HepG2 (cell line): ENCODE results near the gene AQP11. TPM values are rescaled to one million over a fixed set of nuclear protein-coding genes. Genes with fewer than 3 reads are reported as not detected.
A peak's percentile ranks its signal among the peaks of the same experiment; 100 is the strongest.

Experiments
- ARNT2 ChIP-seq: sonication (generic); formaldehyde crosslinking; IDR thresholded peaks from 2 replicates; pipeline ENCODE4 v1.8.0; 2022; ENCODE audit warnings: mild to moderate bottlenecking, low read depth, missing genetic modification reagents, moderate library complexity
- FOXC1 ChIP-seq: sonication (generic); formaldehyde crosslinking; IDR thresholded peaks from 2 replicates; pipeline ENCODE4 v1.8.0; 2022; ENCODE audit warnings: mild to moderate bottlenecking, missing genetic modification reagents, borderline replicate concordance
- IRX3 ChIP-seq: sonication (generic); formaldehyde crosslinking; IDR thresholded peaks from 2 replicates; pipeline ENCODE4 v1.8.1; 2023; ENCODE audit warnings: mild to moderate bottlenecking, low read depth, missing genetic modification reagents, borderline replicate concordance
- SAFB2 ChIP-seq: sonication (generic); formaldehyde crosslinking; IDR thresholded peaks from 2 replicates; pipeline ENCODE4 v1.5.1; 2020; ENCODE audit warnings: missing genetic modification reagents, low read depth, mild to moderate bottlenecking, borderline replicate concordance
- SRY ChIP-seq: sonication (generic); formaldehyde crosslinking; IDR thresholded peaks from 2 replicates; pipeline ENCODE4 v1.8.0; 2022; ENCODE audit warnings: mild to moderate bottlenecking, missing genetic modification reagents
- TRIM24 ChIP-seq: sonication (generic); formaldehyde crosslinking; IDR thresholded peaks from 2 replicates; pipeline ENCODE4 v1.8.0; 2022; ENCODE audit warnings: mild to moderate bottlenecking, missing genetic modification reagents
- YY1 ChIP-seq: IDR thresholded peaks from 2 replicates; pipeline ENCODE4 v1.6.1; 2011; ENCODE audit warnings: low read length, low read depth, moderate library complexity, mild to moderate bottlenecking; ENCODE audit not compliant: insufficient read depth, insufficient replicate concordance
- ZMAT3 ChIP-seq: sonication (generic); formaldehyde crosslinking; conservative IDR thresholded peaks from 2 replicates; pipeline ENCODE4 v1.7.0; 2021; ENCODE audit warnings: missing genetic modification reagents
- ZNF263 ChIP-seq: sonication (generic); formaldehyde crosslinking; IDR thresholded peaks from 2 replicates; pipeline ENCODE4 v1.4.0; 2020; ENCODE audit warnings: missing genetic modification reagents
- ZNF335 ChIP-seq: sonication (generic); formaldehyde crosslinking; IDR thresholded peaks from 2 replicates; pipeline ENCODE4 v1.4.0; 2020; ENCODE audit warnings: missing genetic modification reagents
- ZNF33B ChIP-seq: sonication (generic); formaldehyde crosslinking; IDR thresholded peaks from 2 replicates; pipeline ENCODE4 v1.5.1; 2020; ENCODE audit warnings: mild to moderate bottlenecking, missing genetic modification reagents
- polyA plus RNA-seq, 8 experiments: library from polyadenylated mRNA; depleted of rRNA in 3 of 8; stranded (reverse) in 7 of 8; unstranded in 1 of 8; fragments of >200 nt; fragmentation: Illumina TruSeq in 4 of 8; extraction: Trizol in 4 of 8; gene quantifications; 2 replicates each; pipeline versions ENCODE4 v1.2.1 to v1.2.3, GENCODE V29; 2011 to 2016; ENCODE audit warnings: low read depth in 4 of 8, missing spikeins in 1 of 8, mixed read lengths in 1 of 8; ENCODE audit not compliant: insufficient read depth in 1 of 8
- total RNA-seq, 5 experiments: library from RNA; depleted of rRNA; stranded (reverse); fragments of >200 nt; fragmentation: Illumina TruSeq; extraction: Trizol; gene quantifications; 2 replicates each; pipeline ENCODE4 v1.2.3, GENCODE V29; 2016; ENCODE audit warnings: low read depth in 1 of 5
- TF ChIP-seq, protein P1 (sequence below): sonication (generic); formaldehyde crosslinking; IDR thresholded peaks from 2 replicates; pipeline ENCODE4 v1.8.0; 2022; ENCODE audit warnings: low read depth, missing genetic modification reagents
- TF ChIP-seq, protein P2 (sequence below): IDR thresholded peaks from 2 replicates; pipeline ENCODE4 v1.6.1; 2016
- TF ChIP-seq, protein P3 (sequence below): sonication (generic); formaldehyde crosslinking; IDR thresholded peaks from 2 replicates; pipeline ENCODE4 v1.4.0; 2020; ENCODE audit warnings: missing genetic modification reagents
- TF ChIP-seq, protein P4 (sequence below): IDR thresholded peaks from 2 replicates; pipeline ENCODE4 v1.4.0; 2020; ENCODE audit warnings: mild to moderate bottlenecking, missing genetic modification reagents
- TF ChIP-seq, protein P5 (sequence below): sonication (generic); formaldehyde crosslinking; IDR thresholded peaks from 2 replicates; pipeline ENCODE4 v1.5.0; 2020; ENCODE audit warnings: missing genetic modification reagents, mild to moderate bottlenecking, borderline replicate concordance
- TF ChIP-seq, protein P6 (sequence below): sonication (generic); formaldehyde crosslinking; IDR thresholded peaks from 2 replicates; pipeline ENCODE4 v1.5.0; 2020; ENCODE audit warnings: missing genetic modification reagents

Gene AQP11
- total and polyA plus RNA-seq, 2 of the 13 experiments (the other 11 are each of a cell fraction or from before 2014, with no cell fraction given) = 10.4 to 15.3 TPM

DNA sequence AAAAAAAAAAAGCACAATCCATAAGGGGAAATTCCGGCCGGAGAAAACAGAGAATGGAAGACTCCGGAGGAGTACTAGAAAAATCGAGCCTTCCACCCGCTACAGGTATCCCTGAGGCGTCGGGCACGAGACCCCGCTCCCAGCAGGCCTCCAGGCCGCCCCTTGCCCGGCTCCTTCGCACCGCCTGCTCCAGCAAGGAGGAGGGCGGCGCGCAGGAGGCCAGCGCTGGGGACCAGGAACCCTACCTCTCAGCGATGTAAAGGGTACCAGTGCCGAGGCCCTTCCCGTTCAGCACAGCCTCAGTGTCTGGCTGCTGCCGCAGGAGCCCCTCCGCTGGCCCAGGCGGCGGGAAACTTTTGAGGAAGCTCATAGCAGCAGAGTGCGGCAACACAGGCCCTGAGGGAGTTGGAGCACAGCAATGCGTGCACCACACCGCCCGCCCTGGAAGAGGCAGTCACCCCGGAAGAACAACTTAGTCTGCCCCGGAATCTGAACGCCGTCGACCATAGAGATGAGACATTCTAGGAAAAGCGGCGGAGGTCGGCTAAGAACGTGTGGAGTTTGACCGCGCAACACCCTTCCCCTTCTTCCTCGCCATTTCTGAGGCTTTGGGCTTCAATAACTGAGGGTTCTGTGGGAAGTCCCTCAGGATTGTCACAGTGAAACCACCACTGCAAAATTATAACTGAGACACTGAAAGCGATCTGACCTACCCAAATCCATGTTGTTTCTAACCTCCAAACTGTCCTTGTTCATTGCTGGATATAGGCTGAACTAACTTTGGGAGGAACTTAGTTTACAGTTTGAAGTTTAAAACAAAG, 47.8 kb downstream of the AQP11 start, which contains the start of gene CLNS1A (continued):
- TF ChIP-seq ZMAT3 (CRISPR knock-in tag) (peak; percentile 82), IRX3 (no peak), SRY (peak; percentile 96), TRIM24 (CRISPR knock-in tag) (no peak), ZNF33B (CRISPR knock-in tag) (no peak), ZNF263 (CRISPR knock-in tag) (peak; percentile 82), YY1 (peak; percentile 73), SAFB2 (CRISPR knock-in tag) (peak; percentile 89; the same call in 1 of the 2 replicates), FOXC1 (peak; percentile 53; the same call in 1 of the 2 replicates), ARNT2 (CRISPR knock-in tag) (0 out of 2 replicates have a peak, but pooled peaks have one; percentile 59), ZNF335 (CRISPR knock-in tag) (peak; percentile 41; the same call in 1 of the 2 replicates)
- TF ChIP-seq, protein P1, sequence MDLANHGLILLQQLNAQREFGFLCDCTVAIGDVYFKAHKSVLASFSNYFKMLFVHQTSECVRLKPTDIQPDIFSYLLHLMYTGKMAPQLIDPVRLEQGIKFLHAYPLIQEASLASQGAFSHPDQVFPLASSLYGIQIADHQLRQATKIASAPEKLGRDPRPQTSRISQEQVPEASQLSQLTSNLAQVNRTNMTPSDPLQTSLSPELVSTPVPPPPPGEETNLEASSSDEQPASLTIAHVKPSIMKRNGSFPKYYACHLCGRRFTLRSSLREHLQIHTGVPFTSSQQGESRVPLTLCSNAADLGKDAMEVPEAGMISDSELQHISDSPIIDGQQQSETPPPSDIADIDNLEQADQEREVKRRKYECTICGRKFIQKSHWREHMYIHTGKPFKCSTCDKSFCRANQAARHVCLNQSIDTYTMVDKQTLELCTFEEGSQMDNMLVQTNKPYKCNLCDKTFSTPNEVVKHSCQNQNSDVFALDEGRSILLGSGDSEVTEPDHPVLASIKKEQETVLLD (CRISPR knock-in tag) = no peak
- TF ChIP-seq, protein P2, sequence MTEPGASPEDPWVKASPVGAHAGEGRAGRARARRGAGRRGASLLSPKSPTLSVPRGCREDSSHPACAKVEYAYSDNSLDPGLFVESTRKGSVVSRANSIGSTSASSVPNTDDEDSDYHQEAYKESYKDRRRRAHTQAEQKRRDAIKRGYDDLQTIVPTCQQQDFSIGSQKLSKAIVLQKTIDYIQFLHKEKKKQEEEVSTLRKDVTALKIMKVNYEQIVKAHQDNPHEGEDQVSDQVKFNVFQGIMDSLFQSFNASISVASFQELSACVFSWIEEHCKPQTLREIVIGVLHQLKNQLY (CRISPR knock-in tag) = 0 out of 2 replicates have a peak, but pooled peaks have one; percentile 45
- TF ChIP-seq, protein P3, sequence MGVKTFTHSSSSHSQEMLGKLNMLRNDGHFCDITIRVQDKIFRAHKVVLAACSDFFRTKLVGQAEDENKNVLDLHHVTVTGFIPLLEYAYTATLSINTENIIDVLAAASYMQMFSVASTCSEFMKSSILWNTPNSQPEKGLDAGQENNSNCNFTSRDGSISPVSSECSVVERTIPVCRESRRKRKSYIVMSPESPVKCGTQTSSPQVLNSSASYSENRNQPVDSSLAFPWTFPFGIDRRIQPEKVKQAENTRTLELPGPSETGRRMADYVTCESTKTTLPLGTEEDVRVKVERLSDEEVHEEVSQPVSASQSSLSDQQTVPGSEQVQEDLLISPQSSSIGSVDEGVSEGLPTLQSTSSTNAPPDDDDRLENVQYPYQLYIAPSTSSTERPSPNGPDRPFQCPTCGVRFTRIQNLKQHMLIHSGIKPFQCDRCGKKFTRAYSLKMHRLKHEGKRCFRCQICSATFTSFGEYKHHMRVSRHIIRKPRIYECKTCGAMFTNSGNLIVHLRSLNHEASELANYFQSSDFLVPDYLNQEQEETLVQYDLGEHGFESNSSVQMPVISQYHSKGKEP (CRISPR knock-in tag) = peak; percentile 77; the same call in 1 of the 2 replicates
- TF ChIP-seq, protein P4, sequence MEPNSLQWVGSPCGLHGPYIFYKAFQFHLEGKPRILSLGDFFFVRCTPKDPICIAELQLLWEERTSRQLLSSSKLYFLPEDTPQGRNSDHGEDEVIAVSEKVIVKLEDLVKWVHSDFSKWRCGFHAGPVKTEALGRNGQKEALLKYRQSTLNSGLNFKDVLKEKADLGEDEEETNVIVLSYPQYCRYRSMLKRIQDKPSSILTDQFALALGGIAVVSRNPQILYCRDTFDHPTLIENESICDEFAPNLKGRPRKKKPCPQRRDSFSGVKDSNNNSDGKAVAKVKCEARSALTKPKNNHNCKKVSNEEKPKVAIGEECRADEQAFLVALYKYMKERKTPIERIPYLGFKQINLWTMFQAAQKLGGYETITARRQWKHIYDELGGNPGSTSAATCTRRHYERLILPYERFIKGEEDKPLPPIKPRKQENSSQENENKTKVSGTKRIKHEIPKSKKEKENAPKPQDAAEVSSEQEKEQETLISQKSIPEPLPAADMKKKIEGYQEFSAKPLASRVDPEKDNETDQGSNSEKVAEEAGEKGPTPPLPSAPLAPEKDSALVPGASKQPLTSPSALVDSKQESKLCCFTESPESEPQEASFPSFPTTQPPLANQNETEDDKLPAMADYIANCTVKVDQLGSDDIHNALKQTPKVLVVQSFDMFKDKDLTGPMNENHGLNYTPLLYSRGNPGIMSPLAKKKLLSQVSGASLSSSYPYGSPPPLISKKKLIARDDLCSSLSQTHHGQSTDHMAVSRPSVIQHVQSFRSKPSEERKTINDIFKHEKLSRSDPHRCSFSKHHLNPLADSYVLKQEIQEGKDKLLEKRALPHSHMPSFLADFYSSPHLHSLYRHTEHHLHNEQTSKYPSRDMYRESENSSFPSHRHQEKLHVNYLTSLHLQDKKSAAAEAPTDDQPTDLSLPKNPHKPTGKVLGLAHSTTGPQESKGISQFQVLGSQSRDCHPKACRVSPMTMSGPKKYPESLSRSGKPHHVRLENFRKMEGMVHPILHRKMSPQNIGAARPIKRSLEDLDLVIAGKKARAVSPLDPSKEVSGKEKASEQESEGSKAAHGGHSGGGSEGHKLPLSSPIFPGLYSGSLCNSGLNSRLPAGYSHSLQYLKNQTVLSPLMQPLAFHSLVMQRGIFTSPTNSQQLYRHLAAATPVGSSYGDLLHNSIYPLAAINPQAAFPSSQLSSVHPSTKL (CRISPR knock-in tag) = peak; percentile 65; the same call in 1 of the 2 replicates
- TF ChIP-seq, protein P5, sequence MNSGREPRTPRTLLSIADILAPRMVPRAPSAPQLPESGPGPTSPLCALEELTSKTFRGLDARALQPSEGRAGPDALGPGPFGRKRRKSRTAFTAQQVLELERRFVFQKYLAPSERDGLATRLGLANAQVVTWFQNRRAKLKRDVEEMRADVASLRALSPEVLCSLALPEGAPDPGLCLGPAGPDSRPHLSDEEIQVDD = no peak
- TF ChIP-seq, protein P6, sequence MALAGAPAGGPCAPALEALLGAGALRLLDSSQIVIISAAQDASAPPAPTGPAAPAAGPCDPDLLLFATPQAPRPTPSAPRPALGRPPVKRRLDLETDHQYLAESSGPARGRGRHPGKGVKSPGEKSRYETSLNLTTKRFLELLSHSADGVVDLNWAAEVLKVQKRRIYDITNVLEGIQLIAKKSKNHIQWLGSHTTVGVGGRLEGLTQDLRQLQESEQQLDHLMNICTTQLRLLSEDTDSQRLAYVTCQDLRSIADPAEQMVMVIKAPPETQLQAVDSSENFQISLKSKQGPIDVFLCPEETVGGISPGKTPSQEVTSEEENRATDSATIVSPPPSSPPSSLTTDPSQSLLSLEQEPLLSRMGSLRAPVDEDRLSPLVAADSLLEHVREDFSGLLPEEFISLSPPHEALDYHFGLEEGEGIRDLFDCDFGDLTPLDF (CRISPR knock-in tag) = peak; percentile 76; the same call in 1 of the 2 replicates
